BLaER1 (cell line): ENCODE data around the gene INPP5A.

Source experiments
- H3K27ac ChIP-seq: shearing (Covaris generic); formaldehyde crosslinking; 2 replicates; pipeline ENCODE4 v1.8.1; 2022
- H3K27me3 ChIP-seq: shearing (Covaris generic); formaldehyde crosslinking; 2 replicates; pipeline ENCODE4 v1.8.1; 2022
- H3K36me3 ChIP-seq: shearing (Covaris generic); formaldehyde crosslinking; 2 replicates; pipeline ENCODE4 v1.8.1; 2022
- H3K4me1 ChIP-seq: shearing (Covaris generic); formaldehyde crosslinking; 2 replicates; pipeline ENCODE4 v1.8.1; 2022
- H3K4me2 ChIP-seq: shearing (Covaris generic); formaldehyde crosslinking; 2 replicates; pipeline ENCODE4 v1.8.1; 2022
- H3K4me3 ChIP-seq: shearing (Covaris generic); formaldehyde crosslinking; 2 replicates; pipeline ENCODE4 v1.8.1; 2022
- H3K9ac ChIP-seq: shearing (Covaris generic); formaldehyde crosslinking; 2 replicates; pipeline ENCODE4 v1.8.1; 2022
- H3K9me3 ChIP-seq: shearing (Covaris generic); formaldehyde crosslinking; 2 replicates; pipeline ENCODE4 v1.8.1; 2022
- H4K20me1 ChIP-seq: shearing (Covaris generic); formaldehyde crosslinking; 2 replicates; pipeline ENCODE4 v1.8.1; 2022
- Cebpa-rat ChIP-seq: shearing (Covaris generic); IDR thresholded peaks from 2 replicates; pipeline ENCODE4 v1.8.1; 2022

Gene INPP5A

DNA sequence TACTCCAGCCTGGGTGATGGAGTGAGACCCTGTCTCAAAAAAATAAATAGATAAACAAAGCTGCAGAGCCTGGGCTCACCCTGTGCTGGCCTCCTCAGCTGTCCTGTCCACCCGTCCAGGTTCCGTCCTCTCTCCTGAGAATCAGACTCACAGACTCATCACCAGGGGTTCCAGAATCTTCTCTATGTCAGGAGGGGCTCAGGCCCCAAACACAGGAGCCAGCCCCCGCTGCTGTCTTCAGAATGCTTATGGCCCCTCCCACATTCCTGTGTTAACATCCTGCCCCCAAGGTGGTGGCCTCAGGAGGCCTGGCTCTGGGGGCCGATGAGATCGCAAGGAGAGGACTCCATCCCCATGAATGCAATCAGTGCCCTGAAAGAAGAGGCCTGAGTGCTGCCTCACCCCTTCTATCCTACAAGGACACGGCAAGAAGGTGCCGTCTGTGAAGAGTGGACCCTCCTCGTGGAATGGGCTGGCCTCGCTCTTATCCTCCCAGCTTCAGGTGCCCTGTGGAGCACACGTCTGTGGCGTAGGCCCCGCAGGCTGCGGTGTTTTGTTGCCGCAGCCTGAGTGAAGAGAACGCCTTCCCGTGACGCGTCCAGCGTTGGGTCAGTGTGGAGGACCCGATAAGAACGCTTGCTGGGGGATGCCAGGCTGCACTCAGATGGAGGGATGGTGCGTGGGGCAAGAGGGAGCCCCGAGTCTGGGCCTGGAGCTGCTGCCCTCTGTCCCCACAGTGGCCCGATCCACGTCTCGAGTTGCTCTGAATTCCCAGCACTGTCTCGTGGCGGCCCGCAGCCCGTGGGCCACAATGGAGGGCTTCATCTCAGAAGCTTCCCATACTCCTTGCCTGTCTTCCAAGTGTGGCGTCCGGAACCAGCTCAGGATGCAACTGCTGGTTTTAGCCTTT, 77.1 kb downstream of the INPP5A start:
- Histone ChIP-seq H3K4me3 (no peak overlapping the region), H3K36me3 (peaks cover 32% of the 10 kb centered on the region), H3K27me3 (no peaks in the 10 kb centered on the region), H3K27ac (peak overlapping the region; percentile 60), H3K9me3 (peaks cover 18% of the 10 kb centered on the region), H3K4me2 (peak overlapping the region; percentile 59), H4K20me1 (peaks cover 45% of the 10 kb centered on the region), H3K9ac (no peak overlapping the region), H3K4me1 (peaks cover 36% of the 10 kb centered on the region)
- no peak for TF ChIP-seq Cebpa-rat

DNA sequence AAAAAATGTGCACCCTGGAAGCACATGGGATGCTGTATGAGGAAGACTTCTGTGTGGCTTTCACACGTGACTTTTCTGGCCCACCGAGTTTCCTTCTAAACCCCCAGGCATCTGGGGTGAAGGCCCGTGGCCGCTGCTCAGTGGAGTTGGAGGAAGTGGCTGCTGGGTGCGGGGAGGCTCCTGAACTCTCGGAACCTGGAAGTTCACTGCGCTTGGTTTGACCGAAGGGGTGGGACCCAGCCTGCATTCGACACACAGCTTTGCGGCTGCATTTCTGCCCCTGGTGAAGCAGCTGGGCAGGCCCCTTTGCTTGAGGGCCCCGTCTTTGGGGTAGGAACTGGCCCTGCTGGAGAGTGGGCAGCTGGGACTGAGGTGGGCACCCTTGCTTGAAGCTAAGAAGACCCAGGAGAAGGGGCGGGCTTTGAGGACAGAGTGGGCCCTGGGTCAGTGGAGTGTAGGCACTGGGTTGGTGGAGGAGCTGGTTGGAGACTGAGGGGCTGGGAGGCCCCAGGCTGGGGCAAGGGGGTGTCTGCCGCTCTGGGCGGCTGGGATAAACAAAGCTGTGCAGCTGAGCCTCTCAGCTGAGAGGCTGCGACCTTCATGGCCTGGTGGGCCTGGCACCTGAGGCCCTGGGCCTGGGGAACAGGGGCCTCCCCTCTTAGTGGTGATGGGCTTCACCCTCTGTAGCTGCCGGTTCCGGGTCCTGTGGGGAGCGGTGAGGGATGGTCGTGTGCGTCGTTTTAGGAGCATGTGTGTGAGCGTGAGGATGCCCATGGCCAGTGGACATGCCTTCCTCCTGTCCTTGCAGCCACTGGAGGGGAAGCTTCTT, 78.0 kb downstream of the INPP5A start:
- Histone ChIP-seq H4K20me1 (peaks cover 37% of the 10 kb centered on the region), H3K27me3 (no peaks in the 10 kb centered on the region), H3K9ac (no peak overlapping the region), H3K9me3 (peaks cover 26% of the 10 kb centered on the region), H3K4me3 (no peak overlapping the region), H3K4me2 (peak overlapping the region; percentile 59), H3K27ac (peak overlapping the region; percentile 60), H3K4me1 (peaks cover 36% of the 10 kb centered on the region), H3K36me3 (peaks cover 38% of the 10 kb centered on the region)
- no peak for TF ChIP-seq Cebpa-rat

- Histone ChIP-seq H3K36me3 (peaks cover 45% of the 10 kb centered on the region), H3K27me3 (no peaks in the 10 kb centered on the region)
Measured at GRCh38 chr10:132616170-132616995, 78.8 kb downstream of the INPP5A start.

DNA sequence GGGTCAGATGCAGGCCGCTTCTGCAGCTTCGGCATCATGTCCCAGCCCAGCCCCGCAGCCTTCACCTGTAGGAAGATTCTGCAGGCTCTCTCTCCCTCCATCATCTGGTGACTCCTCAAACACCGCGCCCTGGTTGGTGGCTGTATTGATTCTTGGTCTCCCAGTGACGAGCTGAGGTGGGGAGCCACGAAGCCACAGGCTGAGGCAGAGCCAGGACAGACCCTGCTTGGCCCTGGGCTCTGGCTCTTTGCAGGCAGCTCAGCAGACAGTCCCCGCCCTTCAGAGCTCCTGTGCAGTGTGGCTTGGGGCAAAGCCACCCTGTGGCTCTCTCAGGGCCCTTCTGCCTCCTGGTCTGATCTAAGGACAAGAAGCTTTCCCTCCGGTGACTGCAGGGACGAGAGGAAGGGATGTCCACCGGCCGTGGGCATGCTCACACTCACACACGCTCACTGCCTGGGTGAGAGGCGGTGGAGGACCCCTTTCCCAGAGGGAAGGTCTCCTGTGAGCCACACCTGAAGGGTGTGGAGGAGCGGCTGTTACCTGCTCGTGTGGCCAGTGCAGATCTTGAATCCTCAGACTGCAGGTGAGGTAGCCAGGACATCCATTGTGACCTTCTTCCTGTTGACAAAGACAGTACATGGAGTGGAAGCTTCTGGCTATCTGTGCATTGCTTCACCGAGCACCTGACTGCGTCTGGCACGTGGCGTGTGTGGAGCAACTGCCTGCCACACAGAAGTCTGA, 79.6 kb downstream of the INPP5A start:
- H3K27ac ChIP-seq, result no peak overlapping the region
- TF ChIP-seq Cebpa-rat, result no peak
- H3K4me2 ChIP-seq, result no peak overlapping the region
- H3K9ac ChIP-seq, result no peak overlapping the region
- H3K4me1 ChIP-seq, result peaks cover 36% of the 10 kb centered on the region
- H3K4me3 ChIP-seq, result no peak overlapping the region
- peaks cover 49% of the 10 kb centered on the region for H3K36me3 ChIP-seq
- H4K20me1 ChIP-seq, result peaks cover 23% of the 10 kb centered on the region
- H3K27me3 ChIP-seq, result no peaks in the 10 kb centered on the region
- peaks cover 42% of the 10 kb centered on the region for H3K9me3 ChIP-seq

More at GRCh38 chr10:132616170-132616995, 78.8 kb downstream of the INPP5A start:
- TF ChIP-seq Cebpa-rat, result no peak
- Histone ChIP-seq H3K9ac (no peak overlapping the region), H3K4me3 (no peak overlapping the region), H3K4me1 (peaks cover 36% of the 10 kb centered on the region), H3K4me2 (peak overlapping the region; percentile 59; the same call in 1 of the 2 replicates), H4K20me1 (peaks cover 29% of the 10 kb centered on the region), H3K9me3 (peaks cover 34% of the 10 kb centered on the region), H3K27ac (peak overlapping the region; percentile 60; the same call in 1 of the 2 replicates)

GRCh38 chr10:132617737-132618052, 80.1 kb downstream of the INPP5A start:
- no peak overlapping the region for H3K27ac ChIP-seq
- H3K36me3 ChIP-seq, result peaks cover 49% of the 10 kb centered on the region
- peaks cover 42% of the 10 kb centered on the region for H3K9me3 ChIP-seq
- H3K4me1 ChIP-seq, result peaks cover 36% of the 10 kb centered on the region
- peaks cover 23% of the 10 kb centered on the region for H4K20me1 ChIP-seq
- no peak for TF ChIP-seq Cebpa-rat
- no peak overlapping the region for H3K9ac ChIP-seq
- no peak overlapping the region for H3K4me2 ChIP-seq
- no peaks in the 10 kb centered on the region for H3K27me3 ChIP-seq
- H3K4me3 ChIP-seq, result no peak overlapping the region

- Histone ChIP-seq H3K36me3 (peaks cover 49% of the 10 kb centered on the region), H3K27me3 (no peaks in the 10 kb centered on the region), H3K4me2 (no peak overlapping the region), H3K4me3 (no peak overlapping the region), H4K20me1 (peaks cover 23% of the 10 kb centered on the region), H3K9ac (no peak overlapping the region), H3K27ac (no peak overlapping the region), H3K4me1 (peaks cover 36% of the 10 kb centered on the region), H3K9me3 (peaks cover 42% of the 10 kb centered on the region)
- TF ChIP-seq Cebpa-rat, result no peak
Measured at GRCh38 chr10:132618158-132618919, 80.8 kb downstream of the INPP5A start.

GRCh38 chr10:132619927-132620326, 82.3 kb downstream of the INPP5A start:
- H3K27ac ChIP-seq, result no peak overlapping the region
- peaks cover 42% of the 10 kb centered on the region for H3K9me3 ChIP-seq
- peaks cover 39% of the 10 kb centered on the region for H3K4me1 ChIP-seq
- H3K4me2 ChIP-seq, result no peak overlapping the region
- peaks cover 34% of the 10 kb centered on the region for H4K20me1 ChIP-seq
- no peak overlapping the region for H3K9ac ChIP-seq
- H3K4me3 ChIP-seq, result no peak overlapping the region
- H3K27me3 ChIP-seq, result no peaks in the 10 kb centered on the region
- TF ChIP-seq Cebpa-rat, result no peak
- H3K36me3 ChIP-seq, result peaks cover 42% of the 10 kb centered on the region

DNA sequence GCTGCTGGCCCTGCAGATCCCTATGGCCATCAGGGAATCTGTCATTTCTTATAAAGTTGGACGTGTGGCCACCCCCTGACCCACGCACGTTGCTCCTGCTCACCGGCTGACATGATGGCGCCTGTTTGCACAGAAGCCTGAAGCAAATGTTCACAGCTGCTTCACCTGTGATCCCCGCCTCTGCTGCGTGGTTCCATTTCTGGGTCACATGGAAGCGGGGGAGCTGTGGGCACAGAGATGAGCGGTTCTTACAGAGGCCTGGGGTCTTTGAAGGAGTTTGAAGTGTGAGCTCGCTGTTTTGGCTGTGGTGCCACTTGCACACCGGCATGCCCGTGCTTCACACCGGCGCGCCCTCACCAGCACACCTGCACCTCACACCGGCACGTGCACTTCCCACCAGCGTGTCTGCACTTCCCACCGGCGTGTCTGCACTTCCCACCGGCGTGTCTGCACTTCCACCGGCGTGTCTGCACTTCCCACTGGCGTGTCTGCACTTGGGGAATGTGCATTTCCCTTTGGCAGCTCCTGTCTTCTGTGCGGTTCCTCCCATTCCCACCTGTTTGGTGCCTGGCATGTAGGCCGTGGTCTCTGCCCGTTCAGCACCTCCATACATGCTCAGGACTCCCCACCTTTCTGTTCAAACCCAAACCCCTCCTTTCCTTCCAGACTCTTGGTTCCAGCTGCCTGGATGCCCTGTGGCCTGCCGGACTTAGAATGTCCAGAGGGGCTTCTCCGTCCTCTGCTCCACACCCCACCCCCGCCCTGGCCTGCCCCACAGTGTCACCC, 86.7 kb downstream of the INPP5A start:
- peak overlapping the region; percentile 54 for H3K4me2 ChIP-seq
- H3K4me1 ChIP-seq, result peaks cover 54% of the 10 kb centered on the region
- no peak for TF ChIP-seq Cebpa-rat
- no peak overlapping the region for H3K4me3 ChIP-seq
- H3K9ac ChIP-seq, result no peak overlapping the region
- peaks cover 21% of the 10 kb centered on the region for H3K36me3 ChIP-seq
- H3K9me3 ChIP-seq, result peaks cover 28% of the 10 kb centered on the region
- no peaks in the 10 kb centered on the region for H3K27me3 ChIP-seq
- no peak overlapping the region for H3K27ac ChIP-seq
- H4K20me1 ChIP-seq, result peaks cover 48% of the 10 kb centered on the region
